Measurements from ENCODE around the gene TSPAN5. TPM values are rescaled to one million over a fixed set of nuclear protein-coding genes. Genes with fewer than 3 reads are reported as not detected.

Gene TSPAN5
- total and polyA plus RNA-seq, 2 experiments from 2014 or later: 22.4 to 35.9 TPM

GRCh38 chr4:98521486-98521885, 136.9 kb downstream of the TSPAN5 start:
- Histone ChIP-seq H3K9me2 (replicated peaks; ENCODE audit: insufficient read depth) (no peaks in the 10 kb centered on the region), H4K20me1 (ENCODE audit: insufficient read depth, poor library complexity, severe bottlenecking) (no peaks in the 10 kb centered on the region), H3K4me2 (no peak overlapping the region), H3K4me3 (no peak overlapping the region), H3K36me3 (replicated peaks; ENCODE audit: insufficient read depth, low read depth) (no peaks in the 10 kb centered on the region), H3K9me3 (ENCODE audit: low read depth) (no peaks in the 10 kb centered on the region), H3K79me2 (peaks cover 26% of the 10 kb centered on the region), H3K4me1 (ENCODE audit: insufficient read depth) (peaks cover 18% of the 10 kb centered on the region), H3K27ac (no peak overlapping the region), H2AFZ (no peak overlapping the region), H3K27me3 (no peaks in the 10 kb centered on the region)
- TF ChIP-seq EZH2phosphoT487 (IDR thresholded peaks at IDR 0.05; ENCODE audit: low read depth, severe bottlenecking, unreplicated experiment): no peak
- no peak for TF ChIP-seq EZH2 (IDR thresholded peaks at IDR 0.05; ENCODE audit: borderline replicate concordance)
- no peak for TF ChIP-seq CTCF (IDR thresholded peaks at IDR 0.05; ENCODE audit: poor library complexity)
- no peak for DNase-seq (ENCODE audit: low spot score)

- H3K9me2 ChIP-seq (replicated peaks; ENCODE audit: insufficient read depth): no peaks in the 10 kb centered on the region
- no peak overlapping the region for H2AFZ ChIP-seq
- WGBS (ENCODE audit: low lambda C conversion rate, missing lambda C conversion rate): 81% methylated on average over 7 of the region's 7 CpGs
- DNase-seq (ENCODE audit: low spot score): no peak
- no peaks in the 10 kb centered on the region for H3K9me3 ChIP-seq (ENCODE audit: low read depth)
- no peak overlapping the region for H3K4me3 ChIP-seq
- peaks cover 35% of the 10 kb centered on the region for H3K4me1 ChIP-seq (ENCODE audit: insufficient read depth)
- H3K27ac ChIP-seq: no peak overlapping the region
- H3K36me3 ChIP-seq (replicated peaks; ENCODE audit: insufficient read depth, low read depth): no peaks in the 10 kb centered on the region
- no peaks in the 10 kb centered on the region for H4K20me1 ChIP-seq (ENCODE audit: insufficient read depth, poor library complexity, severe bottlenecking)
- TF ChIP-seq EZH2phosphoT487 (IDR thresholded peaks at IDR 0.05; ENCODE audit: low read depth, severe bottlenecking, unreplicated experiment) (no peak), CTCF (IDR thresholded peaks at IDR 0.05; ENCODE audit: poor library complexity) (no peak), EZH2 (IDR thresholded peaks at IDR 0.05; ENCODE audit: borderline replicate concordance) (no peak)
- H3K4me2 ChIP-seq: no peak overlapping the region
- peaks cover 15% of the 10 kb centered on the region for H3K79me2 ChIP-seq
- H3K27me3 ChIP-seq: no peaks in the 10 kb centered on the region
Measured at GRCh38 chr4:98519268-98519977, 139.0 kb downstream of the TSPAN5 start.

GRCh38 chr4:98518559-98519267, 139.7 kb downstream of the TSPAN5 start:
- H2AFZ ChIP-seq: no peak overlapping the region
- peaks cover 35% of the 10 kb centered on the region for H3K4me1 ChIP-seq (ENCODE audit: insufficient read depth)
- DNase-seq (ENCODE audit: low spot score): no peak
- 77% methylated on average over 5 of the region's 5 CpGs for WGBS (ENCODE audit: low lambda C conversion rate, missing lambda C conversion rate)
- H3K27me3 ChIP-seq: no peaks in the 10 kb centered on the region
- no peak overlapping the region for H3K4me2 ChIP-seq
- H3K9me3 ChIP-seq (ENCODE audit: low read depth): no peaks in the 10 kb centered on the region
- no peaks in the 10 kb centered on the region for H3K36me3 ChIP-seq (replicated peaks; ENCODE audit: insufficient read depth, low read depth)
- no peaks in the 10 kb centered on the region for H3K9me2 ChIP-seq (replicated peaks; ENCODE audit: insufficient read depth)
- TF ChIP-seq CTCF (IDR thresholded peaks at IDR 0.05; ENCODE audit: poor library complexity) (no peak), EZH2phosphoT487 (IDR thresholded peaks at IDR 0.05; ENCODE audit: low read depth, severe bottlenecking, unreplicated experiment) (no peak), EZH2 (IDR thresholded peaks at IDR 0.05; ENCODE audit: borderline replicate concordance) (no peak)
- no peak overlapping the region for H3K4me3 ChIP-seq
- H3K79me2 ChIP-seq: peaks cover 10% of the 10 kb centered on the region
- H4K20me1 ChIP-seq (ENCODE audit: insufficient read depth, poor library complexity, severe bottlenecking): no peaks in the 10 kb centered on the region
- no peak overlapping the region for H3K27ac ChIP-seq

All from hepatocyte (in vitro differentiated cells).